CD14-positive monocyte (primary cell): ENCODE results near the gene KIF2A. TPM values are rescaled to one million over a fixed set of nuclear protein-coding genes. Genes with fewer than 3 reads are reported as not detected.

Source experiments
- DNase-seq, 3 donors: peaks; one replicate each; pipeline ENCODE4 v3.0.0-alpha.2; 2011 to 2022
- H2AFZ ChIP-seq: 2 replicates; pipeline ENCODE4 v1.6.0; 2012; ENCODE audit warnings: mild to moderate bottlenecking, low read depth, low read length, inconsistent platforms; ENCODE audit not compliant: insufficient read depth, poor library complexity, severe bottlenecking
- H3K27ac ChIP-seq, 2 donors: 1 replicate in 1 of 2; 2 replicates in 1 of 2; pipeline ENCODE4 v1.5.1; 2012 to 2013; ENCODE audit warnings: low read length in 2 of 2, control low read depth in 1 of 2, inconsistent platforms in 1 of 2, low read depth in 1 of 2, mild to moderate bottlenecking in 1 of 2
- H3K27me3 ChIP-seq, 2 donors: one replicate each; pipeline versions ENCODE4 v1.6.0 to v1.6.1; 2011 to 2013; ENCODE audit warnings: low read length in 2 of 2; ENCODE audit not compliant: control insufficient read depth in 2 of 2, insufficient read depth in 2 of 2
- H3K36me3 ChIP-seq, 2 donors: replicated peaks in 1 of 2; 1 replicate in 1 of 2; 2 replicates in 1 of 2; pipeline versions ENCODE4 v1.5.1 to v1.6.1; 2012 to 2013; ENCODE audit warnings: low read length in 2 of 2, control low read depth in 1 of 2, inconsistent platforms in 1 of 2, mild to moderate bottlenecking in 1 of 2; ENCODE audit not compliant: insufficient read depth in 2 of 2, control insufficient read depth in 1 of 2
- H3K4me1 ChIP-seq, 2 donors: 1 replicate in 1 of 2; 2 replicates in 1 of 2; pipeline versions ENCODE4 v1.5.1 to v1.6.1; 2012 to 2013; ENCODE audit warnings: low read length in 2 of 2, control low read depth in 1 of 2, inconsistent platforms in 1 of 2, mild to moderate bottlenecking in 1 of 2, moderate library complexity in 1 of 2; ENCODE audit not compliant: insufficient read depth in 2 of 2, control insufficient read depth in 1 of 2
- H3K4me2 ChIP-seq: replicated peaks from 2 replicates; pipeline ENCODE3; 2012; ENCODE audit warnings: low read length, moderate library complexity, mild to moderate bottlenecking; ENCODE audit not compliant: poor library complexity, severe bottlenecking; ENCODE audit errors: extremely low read depth
- H3K4me3 ChIP-seq, 3 experiments: fragments of 200-600 bp in 1 of 3; sonication (generic) in 1 of 3; replicated peaks in 1 of 3; 1 replicate in 2 of 3; 2 replicates in 1 of 3; pipeline ENCODE4 v1.5.1; 2011 to 2013; ENCODE audit warnings: low read length in 3 of 3, mild to moderate bottlenecking in 3 of 3, control low read depth in 2 of 3, low read depth in 2 of 3, inconsistent platforms in 1 of 3, moderate library complexity in 1 of 3
- H3K79me2 ChIP-seq: 2 replicates; pipeline ENCODE4 v1.6.0; 2012; ENCODE audit warnings: mild to moderate bottlenecking, control low read depth, inconsistent platforms, low read length, moderate library complexity; ENCODE audit not compliant: insufficient read depth
- H3K9ac ChIP-seq: 2 replicates; pipeline ENCODE4 v1.6.0; 2017; ENCODE audit warnings: low read length, mild to moderate bottlenecking; ENCODE audit not compliant: insufficient read depth, poor library complexity, severe bottlenecking
- H3K9me3 ChIP-seq, 2 donors: replicated peaks in 1 of 2; 1 replicate in 1 of 2; 2 replicates in 1 of 2; pipeline versions ENCODE4 v1.5.1 to v1.6.1; 2012 to 2013; ENCODE audit warnings: low read length in 2 of 2, control low read depth in 1 of 2; ENCODE audit not compliant: control insufficient read depth in 1 of 2, insufficient read depth in 1 of 2
- H4K20me1 ChIP-seq: 2 replicates; pipeline ENCODE4 v1.6.0; 2012; ENCODE audit warnings: mild to moderate bottlenecking, low read length, control low read depth, moderate library complexity; ENCODE audit not compliant: insufficient read depth
- H3K27ac Mint-ChIP-seq, 7 donors: one replicate each; pipeline ENCODE4 v1.8.0; 2020; ENCODE audit warnings: mild to moderate bottlenecking in 7 of 7, mixed read lengths in 7 of 7, moderate library complexity in 6 of 7, inconsistent platforms in 2 of 7
- H3K27me3 Mint-ChIP-seq, 3 donors: one replicate each; pipeline ENCODE4 v1.8.0; 2021 to 2022; ENCODE audit warnings: low read depth in 3 of 3, mild to moderate bottlenecking in 3 of 3, mixed read lengths in 3 of 3, moderate library complexity in 3 of 3, inconsistent platforms in 1 of 3
- H3K36me3 Mint-ChIP-seq, 2 donors: one replicate each; pipeline ENCODE4 v1.8.0; 2020; ENCODE audit warnings: mixed read lengths in 2 of 2, inconsistent platforms in 1 of 2, mild to moderate bottlenecking in 1 of 2
- H3K4me1 Mint-ChIP-seq: one replicate; pipeline ENCODE4 v1.8.0; 2020; ENCODE audit warnings: mild to moderate bottlenecking, mixed read lengths
- H3K4me3 Mint-ChIP-seq, 2 donors: one replicate each; pipeline ENCODE4 v1.8.0; 2020; ENCODE audit warnings: mild to moderate bottlenecking in 2 of 2, mixed read lengths in 2 of 2, moderate library complexity in 1 of 2
- H3K9me3 Mint-ChIP-seq, 7 donors: one replicate each; pipeline ENCODE4 v1.8.0; 2020 to 2022; ENCODE audit warnings: mixed read lengths in 7 of 7, mild to moderate bottlenecking in 6 of 7, moderate library complexity in 6 of 7, inconsistent platforms in 2 of 7
- CTCF ChIP-seq: fragments of 200-600 bp; IDR thresholded peaks from one replicate; pipeline ENCODE4 v1.8.0; 2022; ENCODE audit warnings: antibody characterized with exemption, mild to moderate bottlenecking
- WGBS: methylation state at CpG from one replicate; pipeline ENCODE4 v1.1.5; 2013; ENCODE audit warnings: missing lambda C conversion rate; ENCODE audit not compliant: insufficient coverage; 5-methylcytosine and 5-hydroxymethylcytosine counted together
- intact Hi-C, 2 donors: fragments of 100-400 bp; cut with micrococcal nuclease; formaldehyde crosslinking; loops; one replicate each; pipeline versions ENCODE4 v1.15.0 to v1.15.1; 2023
- polyA plus RNA-seq, 3 donors: library from polyadenylated mRNA; depleted of rRNA in 1 of 3; unstranded in 2 of 3; stranded (reverse) in 1 of 3; fragments of 300-500 nt in 2 of 3; fragments of >200 nt in 1 of 3; fragmentation: Illumina TruSeq in 2 of 3; gene quantifications; 1 replicate in 2 of 3; 2 replicates in 1 of 3; pipeline ENCODE4 v1.2.3, GENCODE V29; 2012 to 2021

The KIF2A gene
- polyA plus RNA-seq, 3 donors = 9.7 to 24.6 (median 21.7) TPM

DNA sequence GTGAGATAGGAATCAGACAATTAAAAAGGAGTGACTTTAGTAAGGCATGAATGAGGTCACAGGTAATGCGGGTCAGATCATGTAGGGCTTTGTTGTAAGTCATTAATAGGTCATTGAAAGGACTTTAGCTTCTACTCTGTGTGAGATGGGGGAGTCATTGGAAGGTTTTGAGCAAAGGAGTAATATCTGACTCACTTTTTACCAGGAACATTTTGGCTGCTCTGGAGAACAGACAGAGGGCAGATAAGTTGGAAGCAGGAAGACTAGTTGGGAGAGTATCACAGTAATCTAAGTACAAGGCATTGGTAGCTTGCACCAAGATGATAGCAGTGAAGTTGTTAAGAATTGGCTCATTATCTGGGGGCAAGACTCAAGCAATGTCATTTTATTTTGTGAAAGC, 37.4 kb downstream of the KIF2A start:
- Histone ChIP-seq H2AFZ (no peak overlapping the region), H4K20me1 (peaks cover 11% of the 10 kb centered on the region), H3K9me3 (no peaks in the 10 kb centered on the region), H3K9ac (no peak overlapping the region), H3K79me2 (peaks cover 70% of the 10 kb centered on the region), H3K4me2 (no peak overlapping the region), H3K27ac (peak overlapping the region in 1 of 2 donors; percentile 0), H3K27me3 (no peaks in the 10 kb centered on the region), H3K4me3 (no peak overlapping the region), H3K4me1 (no peaks in the 10 kb centered on the region), H3K36me3 (peaks cover 7 to 24% of the 10 kb centered on the region in 2 donors)
- H3K4me3 Mint-ChIP-seq = no peak overlapping the region
- WGBS = 100% methylated on average over 1 of the region's 1 CpG
- peaks cover 0 to 2% (median 0%) of the 10 kb centered on the region in 7 donors for H3K9me3 Mint-ChIP-seq
- peaks cover 2 to 9% of the 10 kb centered on the region in 2 donors for H3K36me3 Mint-ChIP-seq
- TF ChIP-seq CTCF = no peak
- intact Hi-C loops = no loop called here
- H3K27me3 Mint-ChIP-seq = no peaks in the 10 kb centered on the region
- H3K4me1 Mint-ChIP-seq = peaks cover 7% of the 10 kb centered on the region
- DNase-seq = no peak
- H3K27ac Mint-ChIP-seq = peak overlapping the region in 1 of 7 donors; percentile 43

DNA sequence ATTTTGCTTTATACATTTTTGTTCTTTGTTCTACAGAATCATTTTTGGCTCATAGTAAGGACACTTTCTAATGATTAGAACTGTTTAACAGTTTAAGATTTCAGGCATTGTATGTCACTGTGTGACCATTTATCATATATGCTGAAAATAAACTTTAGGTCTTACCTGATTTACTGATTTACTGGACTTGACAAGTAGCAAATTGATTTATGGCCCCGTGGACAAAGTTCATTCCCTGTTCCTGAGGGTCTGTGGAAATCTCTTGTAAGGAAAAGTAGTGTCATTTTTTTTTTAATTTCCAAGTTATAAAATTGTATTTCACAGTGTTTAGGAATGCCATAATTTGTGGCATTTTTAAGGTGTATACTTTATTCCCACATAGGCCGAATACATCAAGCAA, 40.7 kb downstream of the KIF2A start:
- H3K36me3 Mint-ChIP-seq = peaks cover 18 to 32% of the 10 kb centered on the region in 2 donors
- Histone ChIP-seq H2AFZ (no peak overlapping the region), H3K27ac (no peak overlapping the region), H3K4me3 (no peak overlapping the region), H4K20me1 (peaks cover 6% of the 10 kb centered on the region), H3K9ac (no peak overlapping the region), H3K27me3 (no peaks in the 10 kb centered on the region), H3K9me3 (no peaks in the 10 kb centered on the region), H3K4me2 (no peak overlapping the region), H3K79me2 (peaks cover 49% of the 10 kb centered on the region), H3K4me1 (no peaks in the 10 kb centered on the region), H3K36me3 (peaks cover 23 to 49% of the 10 kb centered on the region in 2 donors)
- H3K27me3 Mint-ChIP-seq = peaks cover 0 to 1% (median 0%) of the 10 kb centered on the region in 3 donors
- peaks cover 5% of the 10 kb centered on the region for H3K4me1 Mint-ChIP-seq
- no peaks in the 10 kb centered on the region for H3K9me3 Mint-ChIP-seq
- intact Hi-C loops = no loop called here
- no peak overlapping the region for H3K27ac Mint-ChIP-seq
- no CpG with 5 or more reads among the region's 2 CpGs for WGBS
- no peak for DNase-seq
- no peak overlapping the region for H3K4me3 Mint-ChIP-seq
- TF ChIP-seq CTCF = no peak
